ENCODE measurements around the gene LRRN1.

DNA sequence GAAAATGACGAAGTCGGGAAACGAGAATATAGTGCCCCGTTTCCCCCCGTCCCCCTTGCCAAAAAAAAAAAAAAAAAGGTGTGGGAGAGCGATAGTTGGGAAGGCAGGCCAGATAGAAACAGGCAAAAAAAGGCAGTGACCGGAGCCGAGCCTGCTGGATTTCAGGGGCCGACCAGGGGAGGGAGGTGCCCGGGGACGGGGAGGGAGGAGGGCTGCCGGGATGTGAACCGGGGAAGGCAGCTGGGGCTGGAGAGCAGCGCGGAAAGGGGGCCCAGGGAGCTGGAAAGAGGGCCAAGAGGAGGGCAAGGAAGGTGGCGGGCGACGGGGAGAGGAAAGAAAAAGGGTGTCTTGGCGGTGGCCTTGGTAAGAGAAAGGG lies 837 bp downstream of the LRRN1 start:
- TF ChIP-seq GATA3 (IDR thresholded peaks at IDR 0.05; ENCODE audit: low read depth, low read length) (no peak), GATA2 (IDR thresholded peaks at IDR 0.05; ENCODE audit: low read depth, low read length) (no peak)
